ENCODE measurements around the gene EFNA3. TPM values are rescaled to one million over a fixed set of nuclear protein-coding genes. Genes with fewer than 3 reads are reported as not detected.

Gene EFNA3
- total and polyA plus RNA-seq, 9 of the 15 experiments (the other 6 are each of a cell fraction or from before 2014, with no cell fraction given), result 0.59 to 7.9 (median 4.7) TPM

DNA sequence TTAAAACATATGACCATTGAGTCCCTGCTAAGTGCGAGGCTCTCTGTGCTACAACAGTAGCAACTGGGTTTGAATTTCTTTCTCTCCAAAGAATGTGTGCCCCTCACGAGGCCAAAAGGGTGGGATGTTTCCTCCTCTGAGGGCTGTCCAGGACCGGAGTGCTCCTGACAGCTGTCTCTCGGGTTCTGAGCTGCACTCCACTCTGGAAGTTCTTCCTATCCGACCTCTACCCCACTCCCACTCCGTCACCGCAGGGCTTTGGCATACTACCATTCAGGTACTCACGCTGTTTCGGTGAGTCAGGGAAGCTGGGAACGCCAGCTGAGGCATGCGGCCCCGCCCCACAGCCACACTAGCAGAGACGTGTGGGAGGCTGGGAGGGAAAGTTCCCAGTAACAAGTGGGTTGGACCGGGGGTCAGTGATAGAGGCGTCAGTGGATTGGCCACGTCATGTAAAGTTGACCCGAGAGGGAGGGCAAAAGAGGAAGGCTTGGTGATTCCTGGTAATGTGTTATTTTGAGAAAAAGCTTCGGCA is 56.3 kb downstream of the EFNA3 start (continued):
- TF ChIP-seq ZNF407 (IDR thresholded peaks at IDR 0.05; ENCODE audit: low read depth) (no peak), ATF6 (CRISPR knock-in tag; IDR thresholded peaks at IDR 0.05) (no peak), ILF3 (IDR thresholded peaks at IDR 0.05; ENCODE audit: borderline replicate concordance) (no peak), FUS (optimal IDR thresholded peaks at IDR 0.05; ENCODE audit: low read depth, low read length) (no peak), BRD9 (IDR thresholded peaks at IDR 0.05; ENCODE audit: low read depth, partially characterized antibody) (no peak), ZBTB49 (CRISPR knock-in tag; IDR thresholded peaks at IDR 0.05; ENCODE audit: borderline replicate concordance) (no peak), PTTG1 (tag; IDR thresholded peaks at IDR 0.05; ENCODE audit: low read depth) (no peak), MLX (CRISPR knock-in tag; conservative IDR thresholded peaks at IDR 0.05) (no peak), POLR2AphosphoS5 (IDR thresholded peaks at IDR 0.05; ENCODE audit: control insufficient read depth, insufficient read depth, low read depth, low read length) (no peak)
- TF ChIP-seq, protein P1, sequence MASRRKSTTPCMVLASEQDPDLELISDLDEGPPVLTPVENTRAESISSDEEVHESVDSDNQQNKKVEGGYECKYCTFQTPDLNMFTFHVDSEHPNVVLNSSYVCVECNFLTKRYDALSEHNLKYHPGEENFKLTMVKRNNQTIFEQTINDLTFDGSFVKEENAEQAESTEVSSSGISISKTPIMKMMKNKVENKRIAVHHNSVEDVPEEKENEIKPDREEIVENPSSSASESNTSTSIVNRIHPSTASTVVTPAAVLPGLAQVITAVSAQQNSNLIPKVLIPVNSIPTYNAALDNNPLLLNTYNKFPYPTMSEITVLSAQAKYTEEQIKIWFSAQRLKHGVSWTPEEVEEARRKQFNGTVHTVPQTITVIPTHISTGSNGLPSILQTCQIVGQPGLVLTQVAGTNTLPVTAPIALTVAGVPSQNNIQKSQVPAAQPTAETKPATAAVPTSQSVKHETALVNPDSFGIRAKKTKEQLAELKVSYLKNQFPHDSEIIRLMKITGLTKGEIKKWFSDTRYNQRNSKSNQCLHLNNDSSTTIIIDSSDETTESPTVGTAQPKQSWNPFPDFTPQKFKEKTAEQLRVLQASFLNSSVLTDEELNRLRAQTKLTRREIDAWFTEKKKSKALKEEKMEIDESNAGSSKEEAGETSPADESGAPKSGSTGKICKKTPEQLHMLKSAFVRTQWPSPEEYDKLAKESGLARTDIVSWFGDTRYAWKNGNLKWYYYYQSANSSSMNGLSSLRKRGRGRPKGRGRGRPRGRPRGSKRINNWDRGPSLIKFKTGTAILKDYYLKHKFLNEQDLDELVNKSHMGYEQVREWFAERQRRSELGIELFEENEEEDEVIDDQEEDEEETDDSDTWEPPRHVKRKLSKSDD (conservative IDR thresholded peaks at IDR 0.05; ENCODE audit: low read length), result no peak
